Neuronal stem cell (in vitro differentiated cells): ENCODE data around the gene SPTLC3.

Experiments used
- DNase-seq: peaks from one replicate; pipeline ENCODE4 v3.0.0-alpha.2; 2013; ENCODE audit warnings: low spot score
- H2AFZ ChIP-seq: one replicate; pipeline ENCODE4 v1.6.1; 2013; ENCODE audit warnings: mild to moderate bottlenecking, low read length, inconsistent platforms
- H2AK5ac ChIP-seq: 2 replicates; pipeline ENCODE4 v1.6.1; 2013; ENCODE audit warnings: low read depth, mild to moderate bottlenecking, inconsistent platforms, low read length, moderate library complexity, mixed read lengths
- H2BK120ac ChIP-seq: 2 replicates; pipeline ENCODE4 v1.6.1; 2013; ENCODE audit warnings: low read depth, mild to moderate bottlenecking, inconsistent platforms, low read length, moderate library complexity, mixed read lengths
- H2BK12ac ChIP-seq: one replicate; pipeline ENCODE4 v1.6.1; 2013; ENCODE audit warnings: low read length, inconsistent platforms
- H2BK15ac ChIP-seq: 2 replicates; pipeline ENCODE4 v1.6.1; 2013; ENCODE audit warnings: mild to moderate bottlenecking, low read length, inconsistent platforms, mixed read lengths
- H2BK5ac ChIP-seq: one replicate; pipeline ENCODE4 v1.6.1; 2013; ENCODE audit warnings: inconsistent platforms, mild to moderate bottlenecking, low read length, moderate library complexity
- H3K14ac ChIP-seq: one replicate; pipeline ENCODE4 v1.6.1; 2013; ENCODE audit warnings: low read length, inconsistent platforms
- H3K18ac ChIP-seq: 2 replicates; pipeline ENCODE4 v1.6.1; 2013; ENCODE audit warnings: low read length, inconsistent platforms
- H3K23ac ChIP-seq: 2 replicates; pipeline ENCODE4 v1.6.1; 2013; ENCODE audit warnings: low read depth, mild to moderate bottlenecking, mixed read lengths, low read length, inconsistent platforms; ENCODE audit not compliant: poor library complexity
- H3K27ac ChIP-seq: replicated peaks from 3 replicates; pipeline ENCODE4 v1.5.1; 2013; ENCODE audit warnings: low read length, inconsistent platforms
- H3K27me3 ChIP-seq, 3 experiments: 2 replicates each; pipeline ENCODE4 v1.6.1; 2013; ENCODE audit warnings: low read length in 3 of 3, mild to moderate bottlenecking in 2 of 3, inconsistent platforms in 1 of 3, low read depth in 1 of 3, mixed read lengths in 1 of 3, moderate library complexity in 1 of 3; ENCODE audit not compliant: control insufficient read depth in 3 of 3, insufficient read depth in 3 of 3
- H3K36me3 ChIP-seq, 2 donors: replicated peaks in 1 of 2; 2 replicates each; pipeline ENCODE4 v1.6.1; 2013; ENCODE audit warnings: low read length in 2 of 2; ENCODE audit not compliant: control insufficient read depth in 2 of 2, insufficient read depth in 2 of 2
- H3K4ac ChIP-seq: 2 replicates; pipeline ENCODE4 v1.6.1; 2013; ENCODE audit warnings: inconsistent platforms, mild to moderate bottlenecking, low read length, moderate library complexity
- H3K4me1 ChIP-seq, 2 donors: 1 replicate in 1 of 2; 2 replicates in 1 of 2; pipeline ENCODE4 v1.6.1; 2013; ENCODE audit warnings: low read length in 2 of 2, low read depth in 1 of 2; ENCODE audit not compliant: control insufficient read depth in 2 of 2, insufficient read depth in 1 of 2
- H3K4me2 ChIP-seq: one replicate; pipeline ENCODE4 v1.6.1; 2013; ENCODE audit warnings: mild to moderate bottlenecking, low read length, inconsistent platforms; ENCODE audit not compliant: insufficient read depth, poor library complexity, severe bottlenecking
- H3K4me3 ChIP-seq, 2 donors: 2 replicates each; pipeline ENCODE4 v1.5.1; 2013; ENCODE audit warnings: low read length in 2 of 2, mild to moderate bottlenecking in 2 of 2, inconsistent platforms in 1 of 2, moderate library complexity in 1 of 2
- H3K79me1 ChIP-seq: one replicate; pipeline ENCODE4 v1.6.1; 2013; ENCODE audit warnings: low read depth, mild to moderate bottlenecking, inconsistent platforms, low read length, moderate library complexity
- H3K9ac ChIP-seq: one replicate; pipeline ENCODE4 v1.6.1; 2013; ENCODE audit warnings: mild to moderate bottlenecking, low read depth, low read length, inconsistent platforms; ENCODE audit not compliant: poor library complexity
- H3K9me3 ChIP-seq, 2 donors: replicated peaks in 1 of 2; 2 replicates each; pipeline versions ENCODE3 to v1.6.1; 2013; ENCODE audit warnings: low read length in 2 of 2, mild to moderate bottlenecking in 2 of 2, inconsistent platforms in 1 of 2, low read depth in 1 of 2, mixed read lengths in 1 of 2, moderate library complexity in 1 of 2; ENCODE audit not compliant: control insufficient read depth in 2 of 2, insufficient read depth in 1 of 2
- H4K8ac ChIP-seq: one replicate; pipeline ENCODE4 v1.6.1; 2013; ENCODE audit warnings: low read depth, mild to moderate bottlenecking, inconsistent platforms, low read length, moderate library complexity
- H4K91ac ChIP-seq: one replicate; pipeline ENCODE4 v1.6.1; 2013; ENCODE audit warnings: low read length, low read depth, mild to moderate bottlenecking, inconsistent platforms; ENCODE audit not compliant: poor library complexity
- WGBS, 2 donors: extraction: QIAGEN DNeasy Blood & Tissue Kit; methylation state at CpG; one replicate each; pipeline ENCODE4 v1.1.7; 2013; ENCODE audit warnings: missing lambda C conversion rate in 2 of 2, mixed read lengths in 1 of 2; ENCODE audit not compliant: insufficient read length in 2 of 2, insufficient replicate concordance in 1 of 2; ENCODE audit errors: extremely low coverage in 2 of 2; 5-methylcytosine and 5-hydroxymethylcytosine counted together

The SPTLC3 gene

GRCh38 chr20:12976720-12977309, 32.0 kb upstream of the SPTLC3 start:
- H2AK5ac ChIP-seq, result no peak overlapping the region
- no peak overlapping the region for H4K91ac ChIP-seq
- H3K4ac ChIP-seq, result no peak overlapping the region
- no peak overlapping the region for H4K8ac ChIP-seq
- H2AFZ ChIP-seq, result peak overlapping the region; percentile 24
- no peak overlapping the region for H2BK120ac ChIP-seq
- no peak overlapping the region for H3K4me3 ChIP-seq
- H3K4me2 ChIP-seq, result no peak overlapping the region
- H3K79me1 ChIP-seq, result no peaks in the 10 kb centered on the region
- H2BK5ac ChIP-seq, result no peak overlapping the region
- no peaks in the 10 kb centered on the region for H3K4me1 ChIP-seq
- H3K9ac ChIP-seq, result no peak overlapping the region
- no peak overlapping the region for H3K27ac ChIP-seq
- H3K14ac ChIP-seq, result no peak overlapping the region
- H3K27me3 ChIP-seq, result no peaks in the 10 kb centered on the region
- no peak overlapping the region for H3K23ac ChIP-seq
- no peak for DNase-seq
- no CpG with 5 or more reads among the region's 6 CpGs for WGBS, 2 donors
- no peak overlapping the region for H2BK15ac ChIP-seq
- H3K18ac ChIP-seq, result no peak overlapping the region
- H2BK12ac ChIP-seq, result no peak overlapping the region
- H3K9me3 ChIP-seq, result peaks cover 0 to 2% of the 10 kb centered on the region in 2 donors
- H3K36me3 ChIP-seq, result no peaks in the 10 kb centered on the region

- no peak overlapping the region for H3K23ac ChIP-seq
- H2BK12ac ChIP-seq, result no peak overlapping the region
- no peak overlapping the region for H2BK15ac ChIP-seq
- H3K4me1 ChIP-seq, result no peaks in the 10 kb centered on the region
- H2BK120ac ChIP-seq, result no peak overlapping the region
- no peak overlapping the region for H3K4me2 ChIP-seq
- H3K9ac ChIP-seq, result no peak overlapping the region
- H3K14ac ChIP-seq, result no peak overlapping the region
- 100% methylated on average over 1 of the region's 3 CpGs; no CpG with 5 or more reads in 1 of the 2 donors for whole genome bisulfite sequencing, 2 donors
- H2AFZ ChIP-seq, result peak overlapping the region; percentile 24
- no peak for DNase-seq
- no peak overlapping the region for H3K4me3 ChIP-seq
- no peaks in the 10 kb centered on the region for H3K27me3 ChIP-seq
- no peak overlapping the region for H3K27ac ChIP-seq
- H3K79me1 ChIP-seq, result no peaks in the 10 kb centered on the region
- no peak overlapping the region for H4K91ac ChIP-seq
- H2BK5ac ChIP-seq, result no peak overlapping the region
- H3K36me3 ChIP-seq, result no peaks in the 10 kb centered on the region
- H4K8ac ChIP-seq, result no peak overlapping the region
- peaks cover 0 to 2% of the 10 kb centered on the region in 2 donors for H3K9me3 ChIP-seq
- no peak overlapping the region for H2AK5ac ChIP-seq
- H3K18ac ChIP-seq, result no peak overlapping the region
- no peak overlapping the region for H3K4ac ChIP-seq
Observed at GRCh38 chr20:12977328-12978125, 31.2 kb upstream of the SPTLC3 start.

GRCh38 chr20:12978126-12978394, 30.7 kb upstream of the SPTLC3 start:
- WGBS, 2 donors, result no CpG with 5 or more reads among the region's 1 CpG
- Histone ChIP-seq H4K8ac (no peak overlapping the region), H3K4me3 (no peak overlapping the region), H2BK5ac (no peak overlapping the region), H2BK120ac (no peak overlapping the region), H3K4me2 (no peak overlapping the region), H3K9ac (no peak overlapping the region), H3K18ac (no peak overlapping the region), H2BK12ac (no peak overlapping the region), H3K36me3 (no peaks in the 10 kb centered on the region), H3K4ac (no peak overlapping the region), H2BK15ac (no peak overlapping the region), H3K27me3 (no peaks in the 10 kb centered on the region), H3K4me1 (no peaks in the 10 kb centered on the region), H4K91ac (no peak overlapping the region), H3K14ac (no peak overlapping the region), H2AK5ac (no peak overlapping the region), H3K79me1 (no peaks in the 10 kb centered on the region), H3K9me3 (peaks cover 0 to 2% of the 10 kb centered on the region in 2 donors), H3K27ac (no peak overlapping the region), H2AFZ (no peak overlapping the region), H3K23ac (no peak overlapping the region)
- no peak for DNase-seq

GRCh38 chr20:12978613-12979495, 29.9 kb upstream of the SPTLC3 start:
- H3K36me3 ChIP-seq, result no peaks in the 10 kb centered on the region
- no peaks in the 10 kb centered on the region for H3K27me3 ChIP-seq
- H2BK15ac ChIP-seq, result no peak overlapping the region
- no peak for DNase-seq
- no peak overlapping the region for H3K9ac ChIP-seq
- peaks cover 0 to 2% of the 10 kb centered on the region in 2 donors for H3K9me3 ChIP-seq
- no peak overlapping the region for H3K14ac ChIP-seq
- no peak overlapping the region for H4K91ac ChIP-seq
- H2BK12ac ChIP-seq, result no peak overlapping the region
- no peak overlapping the region for H2BK120ac ChIP-seq
- no peak overlapping the region for H3K27ac ChIP-seq
- no peaks in the 10 kb centered on the region for H3K79me1 ChIP-seq
- H3K4ac ChIP-seq, result no peak overlapping the region
- H3K23ac ChIP-seq, result no peak overlapping the region
- H3K4me2 ChIP-seq, result no peak overlapping the region
- no peak overlapping the region for H2AK5ac ChIP-seq
- H3K4me1 ChIP-seq, result no peaks in the 10 kb centered on the region
- H2AFZ ChIP-seq, result no peak overlapping the region
- no peak overlapping the region for H4K8ac ChIP-seq
- H2BK5ac ChIP-seq, result no peak overlapping the region
- no peak overlapping the region for H3K4me3 ChIP-seq
- WGBS, 2 donors, result 100% methylated on average over 1 of the region's 4 CpGs; no CpG with 5 or more reads in 1 of the 2 donors
- no peak overlapping the region for H3K18ac ChIP-seq
